Hepatocyte (in vitro differentiated cells): Measurements from ENCODE around the gene STX4. TPM values are rescaled to one million over a fixed set of nuclear protein-coding genes. Genes with fewer than 3 reads are reported as not detected.

Experiments
- DNase-seq: peaks from one replicate; pipeline ENCODE4 v3.0.0-alpha.2; 2016; ENCODE audit warnings: low spot score
- H2AFZ ChIP-seq: fragments of 200-600 bp; sonication (generic); 2 replicates; pipeline ENCODE4 v1.6.0; 2016; ENCODE audit warnings: antibody characterized with exemption, mild to moderate bottlenecking
- H3K27ac ChIP-seq: fragments of 200-600 bp; sonication (generic); 2 replicates; pipeline ENCODE4 v1.5.1; 2016; ENCODE audit warnings: mild to moderate bottlenecking
- H3K27me3 ChIP-seq: fragments of 200-600 bp; sonication (generic); 2 replicates; pipeline ENCODE4 v1.6.1; 2016
- H3K36me3 ChIP-seq: fragments of 200-600 bp; sonication (generic); replicated peaks from 2 replicates; pipeline ENCODE4 v1.5.1; 2016; ENCODE audit warnings: low read depth; ENCODE audit not compliant: insufficient read depth
- H3K4me1 ChIP-seq: fragments of 200-600 bp; sonication (generic); 2 replicates; pipeline ENCODE4 v1.5.1; 2016; ENCODE audit warnings: mild to moderate bottlenecking, moderate library complexity; ENCODE audit not compliant: insufficient read depth
- H3K4me2 ChIP-seq: fragments of 200-600 bp; sonication (generic); 2 replicates; pipeline ENCODE4 v1.6.0; 2016
- H3K4me3 ChIP-seq: fragments of 200-600 bp; sonication (generic); 2 replicates; pipeline ENCODE4 v1.5.1; 2016; ENCODE audit warnings: mild to moderate bottlenecking
- H3K79me2 ChIP-seq: fragments of 200-600 bp; sonication (generic); 2 replicates; pipeline ENCODE4 v1.6.0; 2017; ENCODE audit warnings: mild to moderate bottlenecking
- H3K9me2 ChIP-seq: fragments of 200-600 bp; sonication (generic); replicated peaks from 2 replicates; pipeline ENCODE4 v1.6.0; 2017; ENCODE audit warnings: mild to moderate bottlenecking; ENCODE audit not compliant: insufficient read depth
- H3K9me3 ChIP-seq: fragments of 200-600 bp; sonication (generic); 2 replicates; pipeline ENCODE4 v1.5.1; 2016; ENCODE audit warnings: low read depth, mild to moderate bottlenecking
- H4K20me1 ChIP-seq: fragments of 200-600 bp; sonication (generic); 2 replicates; pipeline ENCODE4 v1.6.0; 2016; ENCODE audit warnings: mild to moderate bottlenecking; ENCODE audit not compliant: insufficient read depth, poor library complexity, severe bottlenecking
- EZH2 ChIP-seq: fragments of 200-600 bp; sonication (generic); IDR thresholded peaks from 2 replicates; pipeline ENCODE4 v1.6.1; 2016; ENCODE audit warnings: antibody characterized with exemption, mild to moderate bottlenecking, borderline replicate concordance
- EZH2phosphoT487 ChIP-seq: fragments of 200-600 bp; sonication (generic); IDR thresholded peaks from one replicate; pipeline ENCODE4 v1.6.1; 2018; ENCODE audit warnings: antibody characterized with exemption, mild to moderate bottlenecking, low read depth, moderate library complexity; ENCODE audit not compliant: unreplicated experiment, severe bottlenecking
- WGBS: methylation state at CpG from one replicate; pipeline ENCODE4 v1.1.6; 2016; ENCODE audit warnings: low lambda C conversion rate; ENCODE audit errors: missing lambda C conversion rate; 5-methylcytosine and 5-hydroxymethylcytosine counted together
- polyA plus RNA-seq: library from polyadenylated mRNA; unstranded; fragments of >200 nt; fragmentation: Nextera tagmentation; extraction: Ambion mirVana; gene quantifications from 2 replicates; pipeline ENCODE4 v1.2.1, GENCODE V29; 2016
- total RNA-seq: library from RNA; depleted of rRNA; stranded (reverse); fragments of >200 nt; gene quantifications from 2 replicates; pipeline ENCODE4 v1.2.3, GENCODE V29; 2014
- TF ChIP-seq, protein P1 (sequence below): fragments of 200-600 bp; sonication (generic); IDR thresholded peaks from 2 replicates; pipeline ENCODE4 v1.5.1; 2016; ENCODE audit warnings: antibody characterized with exemption, mild to moderate bottlenecking; ENCODE audit not compliant: poor library complexity

The STX4 gene
- total and polyA plus RNA-seq, 2 experiments from 2014 or later, result 25.9 to 72.4 TPM

DNA sequence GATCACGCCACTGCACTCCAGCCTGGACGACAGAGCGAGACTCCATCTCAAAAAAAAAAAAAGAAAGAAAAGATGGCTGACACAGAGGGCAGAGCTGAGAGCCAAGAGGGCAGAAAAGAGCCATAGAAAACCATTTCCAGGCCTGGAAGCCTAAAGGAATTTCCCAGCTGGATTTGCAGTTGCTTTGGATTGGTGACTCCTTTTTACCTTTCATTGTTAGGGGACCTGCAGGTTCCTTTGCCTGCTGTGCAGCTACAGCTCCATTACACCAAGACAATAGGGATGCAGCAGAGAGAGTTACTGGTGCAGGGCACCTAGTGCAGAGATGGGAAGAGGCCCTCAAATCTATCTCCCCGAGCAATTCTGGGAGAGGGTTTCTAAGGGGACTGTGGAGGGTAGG is 22.3 kb downstream of the STX4 start:
- Histone ChIP-seq H4K20me1 (no peaks in the 10 kb centered on the region), H3K9me3 (no peaks in the 10 kb centered on the region), H3K36me3 (no peaks in the 10 kb centered on the region), H3K27ac (no peak overlapping the region), H2AFZ (no peak overlapping the region), H3K9me2 (no peaks in the 10 kb centered on the region), H3K4me1 (no peaks in the 10 kb centered on the region), H3K79me2 (no peaks in the 10 kb centered on the region), H3K4me3 (no peak overlapping the region), H3K4me2 (no peak overlapping the region), H3K27me3 (no peaks in the 10 kb centered on the region)
- no peak for DNase-seq
- WGBS, result 94% methylated on average over 4 of the region's 4 CpGs
- TF ChIP-seq EZH2phosphoT487, result no peak
- no peak for TF ChIP-seq EZH2
- TF ChIP-seq, protein P1, sequence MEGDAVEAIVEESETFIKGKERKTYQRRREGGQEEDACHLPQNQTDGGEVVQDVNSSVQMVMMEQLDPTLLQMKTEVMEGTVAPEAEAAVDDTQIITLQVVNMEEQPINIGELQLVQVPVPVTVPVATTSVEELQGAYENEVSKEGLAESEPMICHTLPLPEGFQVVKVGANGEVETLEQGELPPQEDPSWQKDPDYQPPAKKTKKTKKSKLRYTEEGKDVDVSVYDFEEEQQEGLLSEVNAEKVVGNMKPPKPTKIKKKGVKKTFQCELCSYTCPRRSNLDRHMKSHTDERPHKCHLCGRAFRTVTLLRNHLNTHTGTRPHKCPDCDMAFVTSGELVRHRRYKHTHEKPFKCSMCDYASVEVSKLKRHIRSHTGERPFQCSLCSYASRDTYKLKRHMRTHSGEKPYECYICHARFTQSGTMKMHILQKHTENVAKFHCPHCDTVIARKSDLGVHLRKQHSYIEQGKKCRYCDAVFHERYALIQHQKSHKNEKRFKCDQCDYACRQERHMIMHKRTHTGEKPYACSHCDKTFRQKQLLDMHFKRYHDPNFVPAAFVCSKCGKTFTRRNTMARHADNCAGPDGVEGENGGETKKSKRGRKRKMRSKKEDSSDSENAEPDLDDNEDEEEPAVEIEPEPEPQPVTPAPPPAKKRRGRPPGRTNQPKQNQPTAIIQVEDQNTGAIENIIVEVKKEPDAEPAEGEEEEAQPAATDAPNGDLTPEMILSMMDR, result no peak

GRCh38 chr16:31061126-31061812 is 27.9 kb downstream of the STX4 start:
- Histone ChIP-seq H2AFZ (no peak overlapping the region), H3K4me3 (no peak overlapping the region), H3K79me2 (peaks cover 6% of the 10 kb centered on the region), H3K36me3 (no peaks in the 10 kb centered on the region), H3K27ac (no peak overlapping the region), H3K4me2 (no peak overlapping the region), H3K4me1 (peaks cover 3% of the 10 kb centered on the region), H4K20me1 (no peaks in the 10 kb centered on the region), H3K9me3 (no peaks in the 10 kb centered on the region), H3K27me3 (no peaks in the 10 kb centered on the region), H3K9me2 (no peaks in the 10 kb centered on the region)
- peak; percentile 3 for DNase-seq
- 96% methylated on average over 40 of the region's 42 CpGs for WGBS
- TF ChIP-seq, protein P1, result no peak
- TF ChIP-seq EZH2phosphoT487, result no peak

DNA sequence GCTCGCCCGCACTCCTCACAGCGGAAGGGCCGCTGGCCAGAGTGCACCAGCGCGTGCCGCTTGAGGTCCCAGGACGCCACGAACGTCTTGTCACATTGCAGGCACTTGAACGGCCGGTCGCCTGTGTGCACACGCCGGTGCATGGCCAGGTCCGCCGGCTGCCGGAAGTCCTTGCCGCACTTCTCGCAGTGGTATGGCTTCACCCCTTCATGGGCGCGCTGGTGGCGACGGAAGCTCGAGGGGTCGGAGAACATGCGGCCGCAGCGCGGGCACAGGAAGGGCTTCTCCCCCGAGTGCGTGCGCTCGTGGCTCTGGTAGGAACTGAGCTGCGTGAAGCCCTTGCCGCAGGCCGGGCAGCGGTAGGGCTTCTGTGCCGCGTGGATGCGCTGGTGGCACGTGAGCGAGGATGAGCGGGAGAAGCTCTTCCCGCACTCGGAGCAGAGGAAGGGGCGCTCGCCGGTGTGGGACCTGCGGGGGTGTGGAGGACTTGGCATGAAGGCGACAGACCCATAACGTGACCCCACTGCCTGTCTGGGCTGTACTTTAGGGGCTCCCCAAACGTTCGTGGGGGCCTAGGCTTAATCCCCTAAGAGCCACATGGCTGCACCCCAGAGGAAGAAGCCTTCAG is 28.6 kb downstream of the STX4 start:
- TF ChIP-seq EZH2, result no peak
- TF ChIP-seq, protein P1, result no peak
- no peak for TF ChIP-seq EZH2phosphoT487
- Histone ChIP-seq H3K36me3 (no peaks in the 10 kb centered on the region), H3K27ac (no peak overlapping the region), H3K27me3 (no peaks in the 10 kb centered on the region), H3K9me2 (no peaks in the 10 kb centered on the region), H4K20me1 (no peaks in the 10 kb centered on the region), H3K79me2 (peaks cover 12% of the 10 kb centered on the region), H3K4me3 (no peak overlapping the region), H2AFZ (no peak overlapping the region), H3K4me1 (peaks cover 3% of the 10 kb centered on the region), H3K4me2 (no peak overlapping the region), H3K9me3 (no peaks in the 10 kb centered on the region)
- DNase-seq, result no peak
- whole genome bisulfite sequencing, result 97% methylated on average over 51 of the region's 54 CpGs
